Measurements from ENCODE around the gene EXOC6B. TPM values are rescaled to one million over a fixed set of nuclear protein-coding genes. Genes with fewer than 3 reads are reported as not detected.

EXOC6B gene
- total RNA-seq, 1 experiment from 2014 or later: 40.1 TPM

DNA sequence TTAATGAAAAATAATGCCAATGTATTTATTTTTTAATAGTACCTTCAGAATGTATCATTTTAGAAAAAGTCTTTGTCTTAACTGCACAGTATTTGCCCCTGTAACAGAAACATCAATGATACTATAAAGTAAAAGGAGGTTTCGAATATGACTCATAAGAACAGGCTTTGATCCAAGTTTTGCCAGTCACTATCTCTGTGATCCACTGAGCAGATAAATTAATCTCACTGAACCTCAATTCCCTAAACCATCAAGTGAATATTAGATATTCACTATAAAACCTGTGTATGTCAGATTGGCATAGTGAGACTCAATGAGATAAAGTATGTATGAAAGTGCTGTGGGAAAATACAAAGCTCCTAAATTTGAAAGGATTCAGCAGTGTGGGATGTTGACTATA, 292.1 kb downstream of the EXOC6B start:
- TF ChIP-seq, protein P1, sequence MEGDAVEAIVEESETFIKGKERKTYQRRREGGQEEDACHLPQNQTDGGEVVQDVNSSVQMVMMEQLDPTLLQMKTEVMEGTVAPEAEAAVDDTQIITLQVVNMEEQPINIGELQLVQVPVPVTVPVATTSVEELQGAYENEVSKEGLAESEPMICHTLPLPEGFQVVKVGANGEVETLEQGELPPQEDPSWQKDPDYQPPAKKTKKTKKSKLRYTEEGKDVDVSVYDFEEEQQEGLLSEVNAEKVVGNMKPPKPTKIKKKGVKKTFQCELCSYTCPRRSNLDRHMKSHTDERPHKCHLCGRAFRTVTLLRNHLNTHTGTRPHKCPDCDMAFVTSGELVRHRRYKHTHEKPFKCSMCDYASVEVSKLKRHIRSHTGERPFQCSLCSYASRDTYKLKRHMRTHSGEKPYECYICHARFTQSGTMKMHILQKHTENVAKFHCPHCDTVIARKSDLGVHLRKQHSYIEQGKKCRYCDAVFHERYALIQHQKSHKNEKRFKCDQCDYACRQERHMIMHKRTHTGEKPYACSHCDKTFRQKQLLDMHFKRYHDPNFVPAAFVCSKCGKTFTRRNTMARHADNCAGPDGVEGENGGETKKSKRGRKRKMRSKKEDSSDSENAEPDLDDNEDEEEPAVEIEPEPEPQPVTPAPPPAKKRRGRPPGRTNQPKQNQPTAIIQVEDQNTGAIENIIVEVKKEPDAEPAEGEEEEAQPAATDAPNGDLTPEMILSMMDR (conservative IDR thresholded peaks at IDR 0.05): no peak
- no peaks in the 10 kb centered on the region for H3K9me3 Mint-ChIP-seq
- no peak overlapping the region for H3K4me2 ChIP-seq (ENCODE audit: insufficient read depth, insufficient read length, low read length)

More for the DNA sequence above, 292.1 kb downstream of the EXOC6B start:
- Histone ChIP-seq H3K27me3 (ENCODE audit: insufficient read depth, low read length) (no peaks in the 10 kb centered on the region), H3K56ac (ENCODE audit: insufficient read length, low read depth, low read length) (no peak overlapping the region), H3T11ph (ENCODE audit: low read length) (no peak overlapping the region), H2BK5ac (ENCODE audit: insufficient read length, low read length) (no peak overlapping the region), H2BK15ac (ENCODE audit: low read depth, low read length) (no peak overlapping the region), H2BK12ac (ENCODE audit: insufficient read length, low read depth, low read length) (no peak overlapping the region), H3K23me2 (ENCODE audit: insufficient read length, low read depth, low read length, poor library complexity, severe bottlenecking) (no peaks in the 10 kb centered on the region), H3K14ac (ENCODE audit: insufficient read depth, low read length) (no peak overlapping the region), H4K20me1 (ENCODE audit: control insufficient read depth, insufficient read depth, insufficient read length) (no peaks in the 10 kb centered on the region), H3K9me3 (ENCODE audit: control insufficient read depth, low read depth, low read length) (no peaks in the 10 kb centered on the region), H3K4ac (ENCODE audit: low read depth, low read length) (no peak overlapping the region), H2AFZ (ENCODE audit: low read length) (no peak overlapping the region), H2AK5ac (ENCODE audit: insufficient read length, low read length) (no peak overlapping the region), H2BK20ac (ENCODE audit: low read depth, low read length, poor library complexity, severe bottlenecking) (no peak overlapping the region), H3K9ac (ENCODE audit: extremely low read depth, insufficient read length, low read length) (no peak overlapping the region), H3K18ac (ENCODE audit: insufficient read length, low read depth, low read length) (no peak overlapping the region), H2BK120ac (ENCODE audit: low read depth, low read length, poor library complexity, severe bottlenecking) (no peak overlapping the region), H3K79me1 (ENCODE audit: insufficient read depth, low read depth, low read length, poor library complexity, severe bottlenecking) (no peaks in the 10 kb centered on the region), H3K27ac (ENCODE audit: insufficient read length, low read depth, low read length) (no peak overlapping the region), H4K5ac (ENCODE audit: insufficient read length, low read depth, low read length) (no peak overlapping the region), H4K91ac (ENCODE audit: insufficient read length, low read depth, low read length) (no peak overlapping the region), H3K23ac (ENCODE audit: insufficient read length, low read depth, low read length) (no peak overlapping the region), H3K79me2 (ENCODE audit: insufficient read depth, low read length) (no peaks in the 10 kb centered on the region), H3K4me1 (ENCODE audit: insufficient read depth, low read length) (peaks cover 1% of the 10 kb centered on the region; the same call in 1 of the 2 replicates), H4K8ac (replicated peaks; ENCODE audit: insufficient read length, low read depth, low read length) (no peak overlapping the region)
- no peak for DNase-seq
- H3K4me1 Mint-ChIP-seq: peaks cover 12% of the 10 kb centered on the region in 2 experiments
- WGBS (ENCODE audit: extremely low coverage, insufficient read length, low lambda C conversion rate): no CpG with 5 or more reads among the region's 1 CpG
- H3K27me3 Mint-ChIP-seq (ENCODE audit: low read depth): no peaks in the 10 kb centered on the region
- no peaks in the 10 kb centered on the region for H3K36me3 Mint-ChIP-seq (ENCODE audit: insufficient read depth in 1 of 3, low read depth in 3 of 3)
- no peak overlapping the region for H3K27ac Mint-ChIP-seq
- H3K4me3 Mint-ChIP-seq: no peak overlapping the region
